HL-60/S4 treated with retinoic acid at 250 ng/mL for 4 days and 3 days (cell line): ENCODE measurements around the gene OR10H4.
"Not testable (repeated sequence)": the region's sequence is repeated elsewhere in the genome, so short reads cannot be mapped to it uniquely, and the experiment has no call there.

Experiments
- in situ Hi-C: fragments of 300-500 bp; cut with MboI; formaldehyde crosslinking; loops from 2 replicates; pipeline ENCODE4 v1.7.0; 2022; ENCODE audit warnings: low sequenced_read_pairs

Gene OR10H4

GRCh38 chr19:15948223-15949058 is at the start of gene OR10H4:
Gene OR10H4, plus strand, starts transcription at chr19:15949008. Its CDS starts 0 bp downstream, at chr19:15949008.
- in situ Hi-C loops: no loop called here

- in situ Hi-C loops: not testable (repeated sequence)
These were observed 49.2 kb upstream of the OR10H4 start for GRCh38 chr19:15899561-15899960.

DNA sequence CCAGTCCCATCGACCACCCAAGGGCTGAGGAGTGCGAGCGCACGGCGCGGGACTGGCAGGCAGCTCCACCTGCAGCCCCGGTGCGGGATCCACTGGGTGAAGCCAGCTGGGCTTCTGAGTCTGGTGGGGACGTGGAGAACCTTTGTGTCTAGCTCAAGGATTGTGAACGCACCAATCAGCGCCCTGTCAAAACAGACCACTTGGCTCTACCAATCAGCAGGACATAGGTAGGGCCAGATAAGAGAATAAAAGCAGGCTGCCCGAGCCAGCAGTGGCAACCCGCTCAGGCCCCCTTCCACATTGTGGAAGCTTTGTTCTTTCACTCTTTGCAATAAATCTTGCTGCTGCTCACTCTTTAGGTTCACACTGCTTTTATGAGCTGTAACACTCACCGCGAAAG is 48.8 kb upstream of the OR10H4 start:
- in situ Hi-C loops: not testable (repeated sequence)

DNA sequence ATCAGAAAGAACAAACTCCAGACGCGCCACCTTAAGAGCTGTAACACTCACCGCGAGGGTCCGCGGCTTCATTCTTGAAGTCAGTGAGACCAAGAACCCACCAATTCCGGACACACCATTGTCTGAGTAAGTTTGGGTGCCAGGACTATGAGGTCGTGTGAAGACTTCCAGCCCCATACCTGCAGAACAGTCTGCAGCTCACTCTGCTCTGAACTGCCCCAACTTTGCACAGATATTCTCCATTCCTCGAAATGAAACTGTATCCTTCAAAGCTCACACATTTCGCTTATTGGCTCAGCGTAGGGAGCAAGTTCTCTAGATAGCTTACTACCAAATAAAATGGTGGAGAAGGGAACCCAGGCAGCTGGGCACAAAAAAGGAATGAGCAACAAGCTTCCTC is 48.3 kb upstream of the OR10H4 start:
- in situ Hi-C loops: no loop called here

DNA sequence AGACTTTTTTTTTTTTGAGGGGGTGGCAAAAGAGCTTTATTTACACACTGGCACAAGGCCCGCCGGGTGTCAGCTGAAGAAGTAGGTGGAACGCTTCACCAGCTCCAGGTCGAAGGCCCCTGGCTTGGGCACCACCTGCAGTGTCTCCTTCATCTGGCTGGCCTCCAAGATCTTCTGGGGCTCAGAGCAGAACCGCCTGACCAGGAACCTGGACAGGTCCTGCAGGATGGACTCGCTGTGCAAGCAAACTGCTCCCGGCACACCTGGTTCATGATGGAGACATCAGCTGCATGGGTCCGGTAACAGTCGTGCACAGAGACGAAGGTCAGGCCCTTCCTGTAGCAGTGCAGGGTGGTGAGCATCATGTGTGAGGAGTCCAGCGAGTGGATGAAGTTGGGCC is 46.6 kb upstream of the OR10H4 start:
- in situ Hi-C loops: no loop called here

DNA sequence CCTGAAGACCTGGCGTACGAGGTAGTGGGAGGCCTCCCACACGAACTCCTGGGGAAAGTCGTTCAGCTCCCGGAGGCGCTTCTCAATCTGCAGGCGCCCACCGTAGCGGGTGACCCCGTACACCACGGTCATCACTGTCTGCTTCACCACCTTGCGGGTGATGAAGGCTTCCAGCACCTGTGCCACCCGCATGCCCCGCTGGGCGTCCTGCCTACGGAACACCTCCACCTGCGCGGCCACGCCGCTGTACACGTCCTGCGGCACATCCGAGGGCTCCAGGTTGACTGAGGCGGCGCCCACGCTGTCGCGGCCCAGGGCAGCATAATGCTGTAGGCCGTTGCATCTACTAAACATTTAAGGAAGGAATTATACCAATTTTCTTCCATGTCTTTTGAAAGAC is 45.9 kb upstream of the OR10H4 start:
- in situ Hi-C loops: not testable (repeated sequence)

DNA sequence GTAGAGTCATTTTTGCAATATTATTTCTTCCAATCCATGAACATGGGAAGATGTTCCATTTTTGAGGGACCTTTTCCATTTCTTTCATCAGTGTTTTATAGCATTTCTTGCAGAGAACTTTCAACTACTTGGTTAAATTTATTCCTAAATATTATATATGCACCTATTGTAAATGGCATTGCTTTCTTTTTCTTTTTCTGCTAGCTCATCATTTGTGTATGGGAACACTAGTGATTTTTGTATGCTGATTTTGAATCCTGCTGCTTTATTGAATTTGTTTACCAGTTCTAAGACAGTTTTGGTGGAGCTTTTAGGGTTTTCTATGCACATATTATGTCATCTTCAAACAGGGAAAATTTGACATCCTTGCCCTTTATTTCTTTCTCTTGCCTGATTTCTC is 43.8 kb upstream of the OR10H4 start:
- in situ Hi-C loops: no loop called here

- in situ Hi-C loops: no loop called here
These were observed 37.1 kb upstream of the OR10H4 start for GRCh38 chr19:15911599-15912235.

DNA sequence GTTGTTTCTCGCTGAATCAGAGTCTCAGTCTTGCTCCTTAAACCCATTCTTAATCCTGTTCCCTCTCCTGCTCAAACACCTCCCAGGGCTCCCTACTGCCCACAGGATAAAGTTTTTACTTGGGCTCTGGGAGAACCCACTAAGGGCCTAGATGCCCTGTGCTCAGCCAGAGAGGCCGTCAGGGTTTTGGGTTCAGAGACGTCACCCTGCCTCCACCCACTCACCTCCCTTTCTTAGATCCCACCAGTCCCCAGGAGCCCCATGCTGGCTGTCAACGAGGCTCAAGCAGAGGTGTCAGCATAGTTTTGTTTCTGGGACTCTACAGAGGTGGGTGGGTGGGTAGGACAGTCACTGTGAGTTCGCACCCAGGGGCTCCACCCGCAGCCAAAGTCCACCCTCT is 35.4 kb upstream of the OR10H4 start:
- in situ Hi-C loops: no loop called here

- in situ Hi-C loops: no loop called here
These were observed 35.0 kb upstream of the OR10H4 start for GRCh38 chr19:15913830-15914229.

- in situ Hi-C loops: no loop called here
These were observed 33.7 kb upstream of the OR10H4 start for GRCh38 chr19:15915109-15915508.

DNA sequence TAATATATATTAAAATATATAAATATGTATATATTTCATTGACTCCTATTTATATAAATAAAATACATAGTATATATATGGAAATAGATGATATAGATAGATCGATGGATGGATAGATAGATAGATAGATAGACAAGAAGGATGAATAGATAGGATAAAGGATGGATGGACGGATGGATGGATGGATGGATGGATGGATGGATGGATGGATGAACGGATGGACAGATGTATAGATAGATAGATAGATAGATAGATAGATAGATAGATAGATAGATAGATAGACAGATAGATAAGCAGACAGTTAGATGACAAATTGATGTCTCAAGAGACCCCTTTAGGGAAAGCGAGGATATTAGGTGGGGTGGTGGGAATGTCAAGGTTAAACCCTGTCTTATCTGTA is 29.6 kb upstream of the OR10H4 start:
- in situ Hi-C loops: no loop called here

- in situ Hi-C loops: no loop called here
These were observed 26.8 kb upstream of the OR10H4 start for GRCh38 chr19:15922021-15922420.

DNA sequence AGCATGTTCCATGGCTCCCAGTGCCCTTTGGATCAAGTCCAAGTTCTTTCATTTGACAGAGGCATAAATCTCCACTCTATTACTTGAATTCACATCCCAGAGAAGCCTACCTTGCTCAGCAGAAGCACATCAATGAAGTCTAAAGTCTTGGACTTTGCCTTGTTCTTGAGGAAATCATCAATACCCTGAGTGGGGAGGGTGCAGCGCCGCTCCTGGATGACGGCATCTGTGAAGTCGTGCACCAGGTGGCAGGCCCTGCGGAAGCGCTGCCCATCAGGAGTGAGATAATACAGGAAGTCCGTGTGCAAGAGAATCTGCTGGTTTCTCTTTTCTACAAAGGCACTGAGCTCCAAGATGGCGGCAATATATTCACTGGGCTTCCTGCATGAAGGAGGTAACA is 25.1 kb upstream of the OR10H4 start:
- in situ Hi-C loops: no loop called here

- in situ Hi-C loops: no loop called here
These were observed 22.3 kb upstream of the OR10H4 start for GRCh38 chr19:15926484-15926883.

- in situ Hi-C loops: no loop called here
These were observed 20.5 kb upstream of the OR10H4 start for GRCh38 chr19:15928321-15928720.

DNA sequence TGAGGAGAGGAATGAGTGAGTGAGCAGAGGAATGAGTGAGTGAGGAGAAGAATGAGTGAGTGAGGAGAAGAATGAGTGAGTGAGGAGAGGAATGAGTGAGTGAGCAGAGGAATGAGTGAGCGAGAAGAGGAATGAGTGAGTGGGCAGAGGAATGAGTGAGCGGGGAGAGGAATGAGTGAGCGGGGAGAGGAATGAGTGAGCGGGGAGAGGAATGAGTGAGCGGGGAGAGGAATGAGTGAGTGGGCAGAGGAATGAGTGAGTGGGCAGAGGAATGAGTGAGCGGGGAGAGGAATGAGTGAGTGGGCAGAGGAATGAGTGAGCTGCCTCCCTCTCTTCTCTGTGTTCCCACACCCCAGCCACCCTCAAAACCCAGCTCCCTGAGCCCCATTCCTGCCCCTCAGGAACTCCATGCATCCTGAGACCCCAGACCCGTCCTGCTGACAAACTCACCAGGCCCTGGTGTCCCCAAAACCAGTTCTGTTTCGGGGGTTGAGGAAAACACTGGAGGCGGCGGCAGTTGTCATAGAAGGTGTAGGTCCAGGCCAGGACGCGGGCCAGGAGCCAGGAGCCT is 15.0 kb upstream of the OR10H4 start:
- in situ Hi-C loops: not testable (repeated sequence)

GRCh38 chr19:15934332-15935078 is 14.3 kb upstream of the OR10H4 start, which contains the start of gene CYP4F11:
Gene CYP4F11, minus strand, starts transcription at chr19:15934529. Its CDS starts 121 bp downstream, at chr19:15934408.
- in situ Hi-C loops: no loop called here

DNA sequence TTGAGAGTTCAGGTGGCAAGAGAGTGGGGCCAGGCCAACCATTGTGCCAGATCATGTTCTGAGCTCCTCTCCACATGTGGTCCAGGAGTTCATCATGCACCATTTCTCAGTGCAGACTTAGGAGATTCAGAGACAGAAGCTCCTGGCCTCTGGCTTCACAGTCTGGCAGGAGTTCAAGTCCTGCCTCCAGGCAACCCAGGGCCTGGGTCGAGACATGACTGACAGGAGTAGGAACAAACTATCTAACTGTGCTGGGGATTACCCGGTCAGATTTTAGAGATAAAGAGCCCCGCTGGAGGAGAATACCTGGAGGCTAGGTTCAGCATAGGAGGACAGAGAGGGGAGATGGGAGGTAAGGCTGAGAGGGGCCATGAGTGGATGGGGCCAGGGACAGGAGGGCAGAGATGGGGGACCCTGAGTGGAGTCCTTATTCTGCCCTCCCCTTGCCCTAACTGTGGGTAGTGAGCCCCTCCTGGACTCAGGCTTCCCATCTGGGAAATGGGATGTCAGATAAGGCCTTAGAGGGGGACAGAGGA is 13.6 kb upstream of the OR10H4 start:
- in situ Hi-C loops: no loop called here

DNA sequence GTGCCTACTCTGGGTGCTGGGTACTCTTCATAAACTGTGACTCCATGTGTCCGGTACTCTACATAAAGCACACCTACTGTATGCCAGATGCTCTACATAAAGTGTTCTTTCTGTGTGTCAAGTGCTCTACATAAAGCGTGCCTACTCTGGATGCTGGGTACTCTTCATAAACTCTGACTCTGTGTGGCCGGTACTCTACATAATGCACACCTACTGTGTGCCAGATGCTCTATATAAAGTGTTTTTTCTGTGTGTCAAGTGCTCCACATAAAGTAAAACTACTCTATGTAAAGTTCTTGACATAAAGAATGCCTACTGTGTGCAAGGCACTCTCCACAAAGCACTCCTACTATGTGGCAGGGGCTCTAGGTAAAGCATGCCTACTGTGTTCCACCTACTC is 12.6 kb upstream of the OR10H4 start:
- in situ Hi-C loops: no loop called here

DNA sequence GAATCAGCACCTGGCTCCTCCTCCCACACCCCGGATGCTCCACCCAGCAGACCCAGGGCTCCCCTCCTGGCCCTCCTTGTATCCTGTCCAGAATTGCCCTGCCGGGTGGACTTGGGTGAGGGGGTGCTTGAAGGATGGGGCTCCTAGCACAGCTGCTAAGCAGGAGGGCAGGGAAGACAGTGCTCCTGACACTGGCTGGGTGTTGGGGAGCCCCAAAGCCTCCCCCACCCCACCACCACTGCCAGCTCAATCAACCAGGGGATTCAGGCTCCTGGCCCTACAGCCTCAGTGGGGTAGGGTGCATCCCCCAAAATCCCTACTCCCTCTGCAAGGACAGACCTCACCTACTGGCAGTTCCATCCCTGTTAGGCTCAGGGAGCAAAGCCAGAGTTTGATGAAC is 11.9 kb upstream of the OR10H4 start:
- in situ Hi-C loops: no loop called here
